ENCODE data around the gene DYSF.

DNA sequence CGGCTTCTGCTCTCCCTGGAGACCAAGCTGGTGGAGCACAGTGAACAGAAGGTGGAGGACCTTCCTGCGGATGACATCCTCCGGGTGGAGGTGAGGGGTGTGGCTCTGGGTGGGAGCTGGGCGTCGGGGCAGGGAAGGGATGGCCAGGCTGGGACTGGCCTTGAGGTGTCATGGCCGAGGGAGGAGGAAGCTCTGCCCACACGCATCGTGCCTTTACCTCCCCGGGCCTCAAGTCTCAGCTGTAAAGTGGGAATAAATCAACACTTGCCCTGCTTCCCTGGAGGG lies 98.2 kb downstream of the DYSF start:
- TF ChIP-seq, protein P1, sequence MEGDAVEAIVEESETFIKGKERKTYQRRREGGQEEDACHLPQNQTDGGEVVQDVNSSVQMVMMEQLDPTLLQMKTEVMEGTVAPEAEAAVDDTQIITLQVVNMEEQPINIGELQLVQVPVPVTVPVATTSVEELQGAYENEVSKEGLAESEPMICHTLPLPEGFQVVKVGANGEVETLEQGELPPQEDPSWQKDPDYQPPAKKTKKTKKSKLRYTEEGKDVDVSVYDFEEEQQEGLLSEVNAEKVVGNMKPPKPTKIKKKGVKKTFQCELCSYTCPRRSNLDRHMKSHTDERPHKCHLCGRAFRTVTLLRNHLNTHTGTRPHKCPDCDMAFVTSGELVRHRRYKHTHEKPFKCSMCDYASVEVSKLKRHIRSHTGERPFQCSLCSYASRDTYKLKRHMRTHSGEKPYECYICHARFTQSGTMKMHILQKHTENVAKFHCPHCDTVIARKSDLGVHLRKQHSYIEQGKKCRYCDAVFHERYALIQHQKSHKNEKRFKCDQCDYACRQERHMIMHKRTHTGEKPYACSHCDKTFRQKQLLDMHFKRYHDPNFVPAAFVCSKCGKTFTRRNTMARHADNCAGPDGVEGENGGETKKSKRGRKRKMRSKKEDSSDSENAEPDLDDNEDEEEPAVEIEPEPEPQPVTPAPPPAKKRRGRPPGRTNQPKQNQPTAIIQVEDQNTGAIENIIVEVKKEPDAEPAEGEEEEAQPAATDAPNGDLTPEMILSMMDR (IDR thresholded peaks at IDR 0.05) = no peak
- no peak for TF ChIP-seq POLR2A (IDR thresholded peaks at IDR 0.05)
